IPS-18a (cell line): Measurements from ENCODE around the gene SPPL2B.
A peak's percentile ranks its signal among the peaks of the same experiment; 100 is the strongest.

Experiments
- H3K27ac ChIP-seq: one replicate; pipeline ENCODE4 v1.5.1; 2013; ENCODE audit warnings: low read length
- H3K27me3 ChIP-seq: one replicate; pipeline ENCODE4 v1.6.1; 2013; ENCODE audit warnings: mild to moderate bottlenecking, low read length; ENCODE audit not compliant: control insufficient read depth, insufficient read depth
- H3K36me3 ChIP-seq: one replicate; pipeline ENCODE4 v1.6.1; 2013; ENCODE audit warnings: low read depth, low read length; ENCODE audit not compliant: control insufficient read depth
- H3K4me1 ChIP-seq: one replicate; pipeline ENCODE4 v1.6.1; 2013; ENCODE audit warnings: low read depth, low read length; ENCODE audit not compliant: control insufficient read depth
- H3K4me3 ChIP-seq: one replicate; pipeline ENCODE4 v1.5.1; 2013; ENCODE audit warnings: low read length
- H3K9ac ChIP-seq: one replicate; pipeline ENCODE4 v1.6.1; 2013; ENCODE audit warnings: mild to moderate bottlenecking, low read length, moderate library complexity
- H3K9me3 ChIP-seq: one replicate; pipeline ENCODE4 v1.6.1; 2013; ENCODE audit warnings: low read depth, low read length; ENCODE audit not compliant: control insufficient read depth

The SPPL2B gene

GRCh38 chr19:2288818-2289713 is 39.4 kb upstream of the SPPL2B start:
- H3K9ac ChIP-seq = no peak overlapping the region
- H3K36me3 ChIP-seq = no peaks in the 10 kb centered on the region
- H3K27me3 ChIP-seq = peaks cover 80% of the 10 kb centered on the region
- no peak overlapping the region for H3K4me3 ChIP-seq
- no peaks in the 10 kb centered on the region for H3K9me3 ChIP-seq
- no peak overlapping the region for H3K27ac ChIP-seq
- no peaks in the 10 kb centered on the region for H3K4me1 ChIP-seq

- Histone ChIP-seq H3K9me3 (no peaks in the 10 kb centered on the region), H3K36me3 (no peaks in the 10 kb centered on the region), H3K4me3 (peak overlapping the region; percentile 27), H3K9ac (no peak overlapping the region), H3K27ac (no peak overlapping the region), H3K4me1 (no peaks in the 10 kb centered on the region), H3K27me3 (peaks cover 88% of the 10 kb centered on the region)
Measured at GRCh38 chr19:2289714-2290435, 38.6 kb upstream of the SPPL2B start.

GRCh38 chr19:2290441-2291184 is 37.9 kb upstream of the SPPL2B start:
- no peak overlapping the region for H3K27ac ChIP-seq
- peak overlapping the region; percentile 30 for H3K4me3 ChIP-seq
- no peaks in the 10 kb centered on the region for H3K4me1 ChIP-seq
- no peak overlapping the region for H3K9ac ChIP-seq
- peaks cover 95% of the 10 kb centered on the region for H3K27me3 ChIP-seq
- H3K36me3 ChIP-seq = no peaks in the 10 kb centered on the region
- no peaks in the 10 kb centered on the region for H3K9me3 ChIP-seq

GRCh38 chr19:2291185-2291751 is 37.2 kb upstream of the SPPL2B start:
- Histone ChIP-seq H3K27me3 (peaks cover 95% of the 10 kb centered on the region), H3K9me3 (no peaks in the 10 kb centered on the region), H3K4me1 (no peaks in the 10 kb centered on the region), H3K27ac (no peak overlapping the region), H3K9ac (no peak overlapping the region), H3K36me3 (no peaks in the 10 kb centered on the region), H3K4me3 (peak overlapping the region; percentile 30)

- Histone ChIP-seq H3K4me1 (no peaks in the 10 kb centered on the region), H3K36me3 (no peaks in the 10 kb centered on the region), H3K4me3 (no peak overlapping the region), H3K9ac (no peak overlapping the region), H3K27ac (no peak overlapping the region), H3K27me3 (peaks cover 59% of the 10 kb centered on the region), H3K9me3 (no peaks in the 10 kb centered on the region)
Measured at GRCh38 chr19:2294687-2295335, 33.7 kb upstream of the SPPL2B start.

- H3K9me3 ChIP-seq = no peaks in the 10 kb centered on the region
- no peaks in the 10 kb centered on the region for H3K4me1 ChIP-seq
- H3K36me3 ChIP-seq = no peaks in the 10 kb centered on the region
- H3K27ac ChIP-seq = no peak overlapping the region
- no peak overlapping the region for H3K4me3 ChIP-seq
- no peak overlapping the region for H3K9ac ChIP-seq
- H3K27me3 ChIP-seq = peaks cover 46% of the 10 kb centered on the region
Measured at GRCh38 chr19:2296141-2296540, 32.3 kb upstream of the SPPL2B start.

- Histone ChIP-seq H3K4me1 (no peaks in the 10 kb centered on the region), H3K27me3 (peaks cover 24% of the 10 kb centered on the region), H3K4me3 (no peak overlapping the region), H3K9me3 (no peaks in the 10 kb centered on the region), H3K9ac (no peak overlapping the region), H3K27ac (no peak overlapping the region), H3K36me3 (no peaks in the 10 kb centered on the region)
Measured at GRCh38 chr19:2300533-2300932, 28.0 kb upstream of the SPPL2B start.

GRCh38 chr19:2302319-2303210 is 25.9 kb upstream of the SPPL2B start:
- Histone ChIP-seq H3K9ac (no peak overlapping the region), H3K4me3 (peak overlapping the region; percentile 33), H3K27me3 (peaks cover 32% of the 10 kb centered on the region), H3K9me3 (no peaks in the 10 kb centered on the region), H3K4me1 (no peaks in the 10 kb centered on the region), H3K36me3 (no peaks in the 10 kb centered on the region), H3K27ac (no peak overlapping the region)

GRCh38 chr19:2303211-2303798 is 25.2 kb upstream of the SPPL2B start:
- no peak overlapping the region for H3K4me3 ChIP-seq
- peaks cover 37% of the 10 kb centered on the region for H3K27me3 ChIP-seq
- no peaks in the 10 kb centered on the region for H3K9me3 ChIP-seq

More at GRCh38 chr19:2303211-2303798, 25.2 kb upstream of the SPPL2B start:
- H3K36me3 ChIP-seq = no peaks in the 10 kb centered on the region
- no peak overlapping the region for H3K9ac ChIP-seq
- no peaks in the 10 kb centered on the region for H3K4me1 ChIP-seq
- H3K27ac ChIP-seq = no peak overlapping the region
